ENCODE results near the gene CNTLN.

GRCh38 chr9:17486396-17486795 lies 351.6 kb downstream of the CNTLN start:
- TF ChIP-seq CTCF (IDR thresholded peaks at IDR 0.05) (no peak), EZH2phosphoT487 (IDR thresholded peaks at IDR 0.05) (no peak)
